ENCODE results near the gene NRROS.
A peak's percentile ranks its signal among the peaks of the same experiment; 100 is the strongest.
"Not testable (repeated sequence)": the region's sequence is repeated elsewhere in the genome, so short reads cannot be mapped to it uniquely, and the experiment has no call there.

Gene NRROS

DNA sequence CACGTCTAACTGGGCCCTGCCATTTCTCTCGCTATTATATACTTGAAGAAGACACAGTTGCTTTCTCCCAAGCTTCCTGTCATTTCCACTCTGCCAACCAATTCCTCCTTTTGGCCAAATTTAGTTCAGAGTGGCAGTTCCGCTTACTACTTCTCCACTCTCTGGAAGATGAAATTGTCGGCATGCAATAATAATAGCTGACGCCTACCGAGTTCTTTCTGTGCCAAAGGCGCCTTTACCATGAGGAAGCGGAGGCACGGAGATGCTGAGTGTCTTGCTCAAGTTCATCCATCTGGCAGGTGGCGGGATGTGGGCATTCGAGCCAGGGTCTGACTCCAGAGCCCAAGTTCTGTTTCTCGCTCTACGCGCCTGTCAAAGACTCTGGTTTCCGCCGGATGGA, 14.6 kb upstream of the NRROS start:
- no peak for DNase-seq (ENCODE audit: low read depth in 2 of 2)

DNA sequence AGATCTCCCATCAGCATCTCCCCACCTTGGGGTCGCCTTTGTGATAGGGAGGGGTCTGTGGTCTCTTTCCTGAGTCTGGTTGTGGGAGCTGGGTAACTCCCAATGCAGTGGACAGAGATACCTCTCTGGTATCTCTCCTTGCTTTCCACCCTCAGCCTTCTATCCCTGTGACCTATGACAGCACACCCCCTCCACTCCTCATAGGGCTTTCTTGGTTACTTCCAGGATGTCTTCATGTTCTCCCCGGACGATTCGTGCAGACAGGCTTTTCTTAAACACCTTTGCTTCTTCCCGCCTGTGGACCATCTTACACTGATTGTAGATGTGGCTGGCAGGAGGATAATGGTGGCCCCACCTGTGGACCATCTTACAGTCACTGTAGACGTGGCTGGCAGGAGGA, 14.2 kb upstream of the NRROS start:
- no peak for DNase-seq (ENCODE audit: low read depth in 2 of 2)

DNA sequence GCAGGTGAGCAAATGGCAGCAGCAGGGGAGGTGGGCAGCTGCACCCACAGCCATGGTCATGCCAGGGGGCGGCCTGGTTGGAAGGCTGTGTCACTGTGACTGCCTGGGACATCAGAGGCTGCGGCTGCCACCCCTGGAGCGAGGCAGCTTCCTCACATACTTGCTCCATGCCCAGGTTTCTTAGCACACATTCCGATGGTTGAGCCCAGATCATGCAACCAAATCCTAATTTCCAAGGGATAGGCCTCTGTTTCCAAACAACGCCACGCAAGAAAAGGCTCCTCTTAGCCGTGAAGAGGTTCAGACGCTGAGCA, 11.6 kb upstream of the NRROS start:
- no peak for DNase-seq (ENCODE audit: low read depth in 2 of 2)

DNA sequence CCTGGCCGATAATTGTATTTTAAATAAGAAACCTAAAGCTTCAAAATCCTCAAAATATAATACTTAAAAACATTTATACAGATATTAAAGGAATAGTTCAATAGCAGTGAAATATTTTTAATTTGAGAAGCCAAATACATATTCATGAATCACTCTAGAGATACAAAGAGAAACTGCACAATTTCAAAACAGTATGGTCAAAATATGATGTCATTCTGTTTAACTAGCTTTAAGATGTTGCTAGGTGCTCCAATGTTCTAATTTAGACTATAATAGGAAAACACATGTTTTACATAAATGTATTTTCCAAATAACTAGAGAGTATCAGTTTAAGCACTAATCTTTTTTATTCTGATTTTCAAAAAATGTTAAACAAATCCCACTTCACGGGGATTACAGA, 10.3 kb upstream of the NRROS start:
- no peak for DNase-seq (ENCODE audit: low read depth in 2 of 2)

DNA sequence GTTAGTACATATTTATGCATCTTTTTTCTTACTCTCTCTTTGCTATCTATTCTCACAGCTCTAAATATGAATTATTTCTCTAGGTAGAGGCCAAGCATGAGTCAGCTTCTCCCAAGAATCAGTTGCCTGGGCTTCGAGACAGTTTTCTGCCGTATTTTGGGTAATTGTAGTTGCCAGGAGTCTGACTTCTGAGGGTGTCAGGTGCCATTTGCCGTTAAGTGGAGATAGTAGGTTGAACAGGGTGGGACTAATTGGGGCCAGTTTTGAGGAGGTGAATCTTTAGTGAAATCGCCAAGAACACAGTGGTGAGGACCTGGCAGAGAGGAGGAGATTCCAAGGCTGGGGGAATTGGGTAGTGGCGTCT, 7.8 kb upstream of the NRROS start:
- DNase-seq (ENCODE audit: low read depth in 2 of 2) = no peak

DNA sequence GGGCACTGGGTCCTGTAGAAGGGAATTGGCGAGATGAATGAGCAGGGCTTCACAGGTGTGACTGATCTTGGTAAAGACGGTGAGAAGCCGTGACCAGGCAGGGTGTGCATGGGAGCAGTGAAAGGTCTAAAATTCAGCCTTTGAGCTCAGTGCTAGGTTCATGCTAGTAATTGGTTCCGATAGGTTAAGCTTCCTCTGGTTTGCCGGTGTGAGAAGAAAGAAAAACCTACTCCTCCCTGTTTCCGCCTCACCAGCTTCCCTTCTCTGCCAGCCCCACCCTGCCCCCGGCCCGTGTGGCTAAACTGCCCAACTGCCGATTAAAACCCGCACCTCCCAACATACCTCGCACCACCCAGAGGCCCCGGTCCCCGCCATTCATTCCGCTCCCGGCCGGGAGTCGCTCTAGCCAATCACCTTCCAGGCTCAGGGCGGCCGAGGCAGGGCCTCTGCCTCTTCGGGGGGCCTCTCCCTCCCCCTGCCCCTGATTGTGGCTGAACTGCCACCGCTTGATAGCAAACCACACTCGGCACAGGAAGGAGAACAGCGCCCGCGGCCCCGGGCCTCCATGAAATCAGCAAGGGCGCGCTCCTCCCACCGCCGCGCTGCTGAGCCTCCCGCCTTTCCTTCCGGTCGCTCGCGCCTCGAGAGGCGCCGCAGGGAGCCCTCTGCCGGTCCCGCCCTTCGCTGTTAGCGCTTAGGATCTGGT, 7.3 kb upstream of the NRROS start:
- peak; percentile 65 to 67 for DNase-seq (ENCODE audit: low read depth in 2 of 2)

DNA sequence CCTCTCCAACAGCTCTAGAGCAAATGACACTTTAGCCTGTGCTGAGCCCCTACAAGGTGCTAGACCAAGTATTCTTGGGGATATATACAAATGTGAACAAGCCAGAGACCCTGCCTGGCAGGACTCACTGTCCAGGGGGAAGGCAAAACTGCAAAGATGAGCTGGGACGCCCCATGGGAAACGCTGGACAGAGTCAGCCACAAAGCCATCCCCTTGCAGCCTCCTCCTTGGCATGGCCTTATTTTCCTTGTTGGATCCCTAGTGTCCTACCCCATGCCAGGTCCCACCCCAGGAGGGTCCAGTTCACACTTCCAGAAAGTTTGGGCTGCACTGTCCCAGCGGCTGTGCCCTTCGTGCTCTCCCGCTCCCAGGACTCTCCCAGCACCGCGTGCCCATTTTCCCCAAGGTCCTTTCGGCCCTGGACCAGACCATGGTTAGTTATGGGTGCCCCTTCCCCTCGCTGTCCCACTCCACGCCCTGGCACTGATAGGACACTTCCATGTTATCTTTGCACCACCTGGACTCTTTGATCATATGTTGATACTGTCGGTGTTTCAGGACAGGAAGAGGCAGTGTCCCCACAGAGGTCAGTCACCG, 5.8 kb upstream of the NRROS start:
- DNase-seq (ENCODE audit: low read depth in 2 of 2) = no peak

DNA sequence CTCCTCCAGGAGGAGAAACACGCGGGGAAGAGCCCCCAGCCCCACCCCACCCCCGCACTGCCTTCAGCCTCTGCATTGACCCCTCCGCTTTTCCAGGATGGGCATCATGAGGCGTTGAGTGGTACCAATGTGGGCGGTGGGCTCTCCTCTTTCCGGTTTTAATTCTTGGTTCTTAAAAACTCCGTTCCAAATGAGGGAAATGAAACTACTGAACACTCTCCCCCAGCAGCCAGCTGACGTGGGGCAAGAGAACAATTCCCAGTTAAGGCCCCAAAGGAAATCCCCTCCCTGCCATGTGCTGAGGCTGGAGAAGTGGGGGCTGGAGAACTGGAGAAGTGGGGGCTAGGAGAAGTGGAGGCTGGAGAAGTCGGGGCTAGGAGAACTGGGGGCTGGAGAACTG, 5.3 kb upstream of the NRROS start:
- no peak for DNase-seq (ENCODE audit: low read depth in 2 of 2)

DNA sequence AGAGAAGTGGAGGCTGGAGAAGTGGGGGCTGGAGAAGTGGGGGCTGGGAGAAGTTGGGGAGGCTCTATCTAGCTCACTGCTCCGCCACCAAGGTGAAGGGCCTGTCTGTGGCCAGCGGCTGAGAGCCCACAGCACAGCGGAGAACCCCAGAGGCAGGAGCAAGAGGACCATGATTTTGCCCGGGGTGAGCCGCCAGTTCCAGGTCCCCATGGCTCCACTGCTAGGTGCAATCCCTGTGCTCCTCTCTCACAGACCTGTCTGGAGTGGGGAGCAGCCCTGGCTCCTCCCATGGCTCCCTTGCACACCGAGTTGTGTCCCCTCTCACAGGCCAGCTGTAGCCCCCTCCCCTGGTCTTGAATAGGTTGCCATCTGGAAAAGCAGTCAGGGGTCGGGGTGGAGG, 4.7 kb upstream of the NRROS start:
- DNase-seq (ENCODE audit: low read depth in 2 of 2) = no peak

DNA sequence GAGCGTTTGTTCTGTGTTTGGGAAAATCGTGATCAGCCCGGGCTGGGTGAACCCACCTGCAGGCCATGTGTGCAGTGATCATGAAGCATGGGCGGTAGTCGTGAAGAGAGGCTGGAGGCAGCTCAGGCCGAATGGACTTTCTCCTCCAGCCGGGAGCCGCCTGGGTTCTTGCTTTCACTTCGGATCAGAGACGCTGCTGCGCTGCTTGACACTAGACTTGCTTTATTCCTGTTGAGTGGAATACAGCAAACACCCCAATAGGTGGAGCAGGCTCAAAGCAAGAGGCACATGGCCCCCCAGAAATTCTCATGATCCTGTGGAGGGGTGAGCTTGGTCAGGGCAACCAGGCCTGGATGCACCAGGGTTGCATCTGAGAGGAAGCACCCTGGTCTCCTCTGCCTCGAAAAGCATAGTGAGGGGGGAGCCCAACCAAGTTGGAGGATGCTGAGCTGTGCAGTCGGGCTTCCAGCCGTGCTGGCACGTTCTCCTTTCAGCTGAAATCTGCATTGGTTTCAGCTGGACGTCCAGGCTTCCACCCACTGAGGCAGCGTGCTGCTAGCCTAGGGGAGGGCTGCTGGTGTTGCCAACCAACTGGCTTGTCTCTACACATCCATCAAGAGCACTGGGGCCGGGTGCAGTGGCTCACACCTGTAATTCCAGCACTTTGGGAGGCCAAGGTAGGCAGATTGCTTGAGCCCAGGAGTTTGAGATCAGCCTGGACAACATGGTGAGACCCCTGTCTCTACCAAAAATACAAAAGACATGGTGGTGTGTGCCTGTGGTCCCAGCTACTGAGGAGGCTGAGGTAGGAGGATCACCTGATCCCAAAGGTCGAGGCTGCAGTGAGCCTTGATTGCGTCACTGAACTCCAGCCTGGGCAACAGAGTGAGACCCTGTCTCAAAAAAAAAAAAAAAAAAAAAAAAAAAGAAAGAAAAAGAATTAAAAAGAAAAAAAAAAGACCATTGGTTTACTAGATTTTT, 2.8 kb upstream of the NRROS start:
- DNase-seq (ENCODE audit: low read depth in 2 of 2) = no peak

DNA sequence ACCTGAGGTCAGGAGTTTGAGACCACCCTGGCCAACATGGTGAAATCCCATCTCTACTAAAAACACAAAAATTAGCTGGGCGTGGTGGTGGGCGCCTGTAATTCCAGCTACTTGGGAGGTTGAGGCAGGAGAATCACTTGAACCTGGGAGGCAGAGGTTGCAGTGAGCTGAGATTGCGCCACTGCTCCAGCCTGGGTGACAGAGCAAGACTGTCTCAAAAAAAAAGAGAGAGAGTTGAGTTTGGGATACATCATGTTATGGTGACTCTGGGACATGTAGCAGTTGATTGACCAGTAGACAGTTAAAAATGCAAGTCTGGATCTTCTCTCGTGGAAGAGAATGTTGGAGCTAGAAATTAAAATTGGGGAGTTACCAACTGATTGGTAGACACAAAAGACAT, 1.6 kb upstream of the NRROS start:
- DNase-seq (ENCODE audit: low read depth in 2 of 2) = not testable (repeated sequence)

DNA sequence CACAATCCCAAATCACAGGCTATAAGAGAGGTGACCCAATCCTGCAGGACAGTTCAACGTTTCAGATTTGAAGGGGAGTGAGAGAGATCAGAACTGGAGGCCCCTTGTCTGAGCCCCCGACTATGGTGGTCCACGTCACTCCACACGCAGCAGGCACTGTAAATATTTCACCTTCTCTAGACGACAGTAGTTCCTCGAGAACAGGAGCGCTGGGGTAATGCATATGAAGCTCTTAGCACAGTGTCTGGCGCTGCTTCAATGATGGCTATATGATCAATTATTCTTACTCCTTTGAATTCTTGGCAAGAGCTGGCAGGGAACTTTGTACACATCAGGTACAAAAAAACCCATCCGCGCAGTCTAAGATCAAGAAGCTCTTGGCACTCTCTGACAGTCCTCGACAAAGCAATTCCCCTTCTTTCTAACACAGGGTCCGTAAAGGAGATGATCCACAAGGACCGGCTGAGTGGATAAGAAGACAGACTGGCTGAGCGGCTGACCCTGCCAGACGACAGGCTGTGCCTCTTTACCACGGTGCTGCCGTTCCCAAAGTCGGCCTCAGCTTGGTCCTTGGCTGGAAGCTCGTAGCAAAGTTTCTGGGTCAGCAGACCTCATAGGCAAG, 522 bp upstream of the NRROS start:
- DNase-seq (ENCODE audit: low read depth in 2 of 2) = no peak

DNA sequence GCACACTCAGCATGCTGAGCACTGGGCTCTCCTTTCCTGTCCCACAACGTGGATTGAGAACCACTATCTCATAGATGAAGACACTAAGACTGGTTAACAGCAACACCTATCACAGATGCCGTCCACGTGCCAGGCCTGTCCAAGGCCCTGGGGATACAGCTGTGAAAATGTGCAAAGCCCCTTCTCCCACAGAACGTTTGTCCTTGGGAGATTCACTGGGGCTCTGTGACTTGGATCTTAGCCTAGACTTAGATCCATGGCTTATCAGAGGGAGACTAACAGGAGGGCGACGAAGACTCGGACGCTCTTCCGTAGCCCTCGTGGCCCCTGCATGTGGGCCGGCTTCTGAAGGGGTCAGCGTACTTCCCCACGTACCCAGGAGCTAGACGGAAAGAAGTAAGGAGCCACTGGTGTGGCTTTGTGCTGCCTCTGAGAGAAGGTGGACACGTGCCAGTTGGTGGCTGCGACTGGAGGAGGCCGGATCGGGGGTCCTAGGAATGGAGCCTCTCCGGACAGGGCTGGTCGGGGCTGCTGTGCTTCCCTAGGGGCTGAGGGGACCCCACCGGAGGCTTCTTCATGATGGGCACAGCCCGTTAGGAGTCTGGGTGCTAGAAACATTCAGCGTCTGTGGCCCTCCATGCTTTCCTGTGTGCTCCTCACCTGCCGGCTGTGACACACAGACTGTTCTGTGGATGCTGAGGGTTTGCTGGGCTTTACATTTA, 964 bp downstream of the NRROS start:
- DNase-seq (ENCODE audit: low read depth in 2 of 2) = no peak

DNA sequence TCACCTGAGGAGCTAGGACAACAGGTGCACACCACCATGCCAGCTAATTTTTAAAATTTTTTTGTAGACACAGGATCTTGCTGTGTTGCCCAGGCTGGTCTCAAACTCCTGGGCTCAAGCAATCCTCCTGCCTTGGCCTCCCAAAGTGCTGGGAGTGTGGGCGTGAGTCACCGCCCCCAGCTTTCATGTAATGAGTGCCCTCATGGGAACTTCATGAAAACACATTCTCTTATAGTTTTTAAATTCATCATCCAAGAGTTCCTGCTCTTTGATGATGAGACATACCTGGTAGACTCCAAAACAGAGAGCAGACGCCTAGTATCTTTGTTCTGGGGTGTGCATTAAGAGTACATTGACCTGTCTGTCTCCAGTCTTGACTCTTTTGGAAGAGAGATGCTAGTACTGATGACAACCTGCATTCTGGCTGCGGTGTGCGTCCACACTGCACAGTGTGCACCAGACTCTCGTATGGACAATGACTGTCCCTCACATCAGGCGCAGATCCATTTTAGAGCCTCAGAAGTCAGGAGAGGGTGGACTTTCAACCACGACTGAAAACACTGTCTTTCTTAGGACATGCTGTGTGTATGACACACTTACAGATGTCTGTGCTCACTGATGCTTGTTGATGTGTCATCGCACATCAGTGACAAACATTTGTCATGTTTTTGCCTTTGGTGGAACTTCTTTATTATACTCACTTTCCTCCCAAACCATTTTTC, 2.0 kb downstream of the NRROS start:
- DNase-seq (ENCODE audit: low read depth in 2 of 2) = no peak

DNA sequence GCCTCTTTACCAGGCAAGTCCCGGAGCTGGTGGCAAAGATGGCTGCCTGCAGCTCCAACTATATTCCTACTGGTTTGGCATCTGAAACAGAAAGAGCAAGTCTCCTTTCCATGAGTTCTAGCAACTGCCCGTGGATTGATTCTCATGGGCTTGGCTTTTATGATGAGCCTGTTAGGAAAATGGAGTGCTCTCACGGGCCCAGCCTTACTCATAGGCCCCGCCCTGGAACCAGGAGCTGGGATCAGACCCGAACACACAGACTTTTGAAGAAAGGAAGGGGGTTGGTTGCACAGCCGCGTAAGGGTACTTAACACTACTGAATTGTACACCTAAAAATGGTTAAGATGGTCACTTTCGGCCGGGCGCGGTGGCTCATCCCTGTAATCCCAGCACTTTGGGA, 2.9 kb downstream of the NRROS start:
- no peak for DNase-seq (ENCODE audit: low read depth in 2 of 2)

DNA sequence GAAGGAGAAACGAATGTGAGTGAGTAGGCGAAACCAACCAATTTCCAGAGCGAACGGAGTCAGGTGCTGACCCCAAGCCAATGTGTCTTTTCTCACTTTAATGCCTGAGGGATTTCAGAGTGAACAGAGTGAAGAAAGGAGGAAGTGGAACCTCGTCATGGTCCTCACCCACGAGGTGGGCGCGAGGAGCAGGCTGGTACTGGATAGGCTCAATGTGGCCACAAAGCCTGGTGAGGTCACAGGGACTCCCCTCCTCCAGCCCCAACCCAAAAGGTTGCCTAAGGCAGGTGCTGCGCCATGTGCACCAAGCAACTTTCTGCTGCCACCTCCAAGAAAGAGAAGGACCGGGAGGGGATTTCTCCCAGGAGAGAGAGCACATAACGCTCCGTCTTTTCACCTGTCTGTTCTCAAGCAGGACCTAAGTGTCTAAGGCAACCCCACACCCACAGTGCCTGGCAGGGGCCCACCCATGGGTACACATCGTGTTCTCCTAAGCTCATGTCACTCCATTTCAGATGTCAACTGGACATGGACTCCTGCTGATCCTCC, 3.8 kb downstream of the NRROS start:
- DNase-seq (ENCODE audit: low read depth in 2 of 2) = no peak

DNA sequence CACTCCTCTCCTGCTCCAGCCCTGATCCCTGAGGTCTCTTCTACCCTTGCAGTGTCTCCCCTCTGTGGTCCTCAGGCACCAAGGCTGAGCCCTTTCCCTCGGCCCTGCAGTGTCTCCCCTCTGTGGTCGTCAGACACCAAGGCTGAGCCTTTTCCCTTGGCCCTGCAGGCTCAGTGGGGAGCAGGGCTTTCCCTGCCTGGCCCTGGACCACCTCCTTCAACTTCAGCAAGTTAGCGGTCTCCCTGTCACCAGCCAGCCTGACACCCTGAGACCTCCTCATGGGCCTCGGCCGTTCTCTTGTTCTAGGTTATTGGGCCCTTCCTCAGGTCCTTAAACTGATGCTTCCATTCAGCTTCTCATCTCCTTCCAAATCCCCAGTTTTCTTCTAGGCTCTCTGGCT, 4.3 kb downstream of the NRROS start:
- DNase-seq (ENCODE audit: low read depth in 2 of 2) = no peak

DNA sequence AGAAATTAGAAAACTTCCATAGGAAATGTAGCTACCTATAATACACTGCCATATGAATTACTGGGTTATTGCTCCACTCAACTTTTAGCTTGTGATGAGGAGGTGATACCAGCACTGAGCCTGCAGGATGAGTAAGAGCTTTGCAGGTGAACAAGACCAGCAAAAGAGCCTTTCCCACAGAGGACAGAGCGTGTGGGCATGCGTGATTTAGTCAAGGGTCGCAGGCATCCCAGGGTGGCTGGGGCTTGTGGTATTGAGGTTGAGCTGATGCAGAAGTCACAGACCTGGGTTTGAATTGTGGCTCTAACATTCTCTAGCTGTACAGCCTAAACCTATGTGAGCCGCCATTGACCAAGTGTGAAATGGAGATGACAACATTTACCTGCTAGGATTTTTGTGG, 5.6 kb downstream of the NRROS start:
- DNase-seq (ENCODE audit: low read depth in 2 of 2) = no peak

DNA sequence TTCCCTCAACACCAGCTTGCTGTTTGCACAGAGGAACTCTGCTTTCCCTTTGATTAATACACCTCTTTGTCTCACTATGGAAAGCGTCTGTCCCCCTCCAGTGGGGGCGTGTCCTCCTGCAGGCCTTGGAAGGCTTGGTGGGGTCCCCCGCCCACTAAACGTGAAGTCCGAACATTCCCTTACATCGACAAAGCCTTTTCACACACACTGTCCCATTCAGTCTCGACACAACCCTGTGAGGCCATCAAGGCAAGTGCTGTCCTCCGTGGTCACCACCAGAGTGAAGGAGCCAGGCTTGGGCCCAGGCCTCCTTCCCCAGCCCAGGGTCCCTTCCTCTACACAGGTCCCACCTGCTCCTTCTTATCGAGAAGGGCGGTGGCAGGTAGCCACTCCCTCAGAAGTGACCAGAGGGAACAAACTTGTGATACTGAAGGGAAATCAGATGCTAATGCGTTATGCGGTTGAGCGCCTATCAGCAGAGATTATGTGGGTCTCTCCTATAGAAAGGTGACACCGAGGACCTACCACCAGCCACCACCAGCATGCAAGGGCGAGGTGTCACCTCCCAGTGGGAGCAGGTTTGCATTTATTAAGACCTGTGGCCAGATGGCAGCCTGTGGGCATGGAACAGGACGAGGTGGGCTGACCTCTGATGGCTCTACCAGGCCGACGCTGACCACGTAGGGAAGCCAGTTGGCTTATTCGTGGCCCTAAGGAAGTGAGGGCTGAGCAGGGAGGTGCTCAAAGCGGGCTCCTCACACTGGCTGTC, 6.6 kb downstream of the NRROS start:
- DNase-seq (ENCODE audit: low read depth in 2 of 2) = no peak

DNA sequence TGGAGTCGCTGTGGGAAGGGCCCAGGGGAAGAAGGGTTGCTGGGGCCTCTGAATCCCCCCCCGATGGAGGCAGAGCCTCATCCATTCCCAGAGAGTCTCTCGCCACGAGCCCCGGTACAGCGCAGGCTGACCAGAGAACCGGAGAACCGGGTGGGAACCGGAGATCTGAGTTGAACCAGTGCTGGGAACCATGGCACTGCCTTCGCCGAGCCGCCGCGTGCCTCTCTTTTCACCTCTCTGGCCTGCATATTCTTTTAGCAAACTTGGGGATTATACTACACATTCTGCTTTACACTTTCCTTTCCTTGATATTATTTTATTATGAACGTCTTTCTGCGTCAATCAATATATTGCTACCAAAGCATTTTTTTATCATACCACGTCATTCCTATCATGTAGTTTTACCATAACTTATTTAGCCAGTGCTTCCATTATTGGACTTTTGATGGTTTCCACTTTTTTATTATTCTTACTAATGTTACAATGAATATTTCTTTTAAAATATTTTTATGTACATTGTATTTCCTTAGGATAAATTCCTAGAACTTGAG, 7.2 kb downstream of the NRROS start:
- no peak for DNase-seq (ENCODE audit: low read depth in 2 of 2)

Data from stimulated activated CD4-positive, alpha-beta T cell treated with anti-CD3 and anti-CD28 coated beads, Interleukin-1b, Interleukin-23, amount 100 ng/mL, for 1 hour (primary cell).